Chondrocyte (in vitro differentiated cells): ENCODE results near the gene GRIN2D. TPM values are rescaled to one million over a fixed set of nuclear protein-coding genes. Genes with fewer than 3 reads are reported as not detected.

Experiments
- DNase-seq: peaks from one replicate; pipeline ENCODE4 v3.0.0; 2021; ENCODE audit warnings: mixed read lengths, low spot score
- H3K27ac Mint-ChIP-seq: one replicate; pipeline ENCODE4 v1.8.0; 2021; ENCODE audit warnings: mild to moderate bottlenecking, moderate library complexity, mixed read lengths; ENCODE audit not compliant: unreplicated experiment
- H3K27me3 Mint-ChIP-seq: 2 replicates; pipeline ENCODE4 v1.8.0; 2021; ENCODE audit warnings: low read depth, mixed read lengths
- H3K36me3 Mint-ChIP-seq: 2 replicates; pipeline ENCODE4 v1.8.0; 2021; ENCODE audit warnings: low read depth, mixed read lengths
- H3K4me1 Mint-ChIP-seq: 2 replicates; pipeline ENCODE4 v1.8.0; 2021; ENCODE audit warnings: low read depth, mild to moderate bottlenecking, mixed read lengths
- H3K4me3 Mint-ChIP-seq: one replicate; pipeline ENCODE4 v1.8.0; 2021; ENCODE audit warnings: mild to moderate bottlenecking, moderate library complexity, mixed read lengths; ENCODE audit not compliant: unreplicated experiment
- H3K9me3 Mint-ChIP-seq: 2 replicates; pipeline ENCODE4 v1.8.0; 2021; ENCODE audit warnings: low read depth, mixed read lengths
- CTCF ChIP-seq: fragments of 200-600 bp; sonication (generic); IDR thresholded peaks from 2 replicates; pipeline ENCODE4 v1.5.0; 2021; ENCODE audit warnings: antibody characterized with exemption, mild to moderate bottlenecking, moderate library complexity
- total RNA-seq: library from RNA; stranded (reverse); gene quantifications from 3 replicates; pipeline ENCODE4 v1.2.1, GENCODE V29; 2021

Gene GRIN2D
- total RNA-seq, 1 donor from 2014 or later = 4.9 TPM

DNA sequence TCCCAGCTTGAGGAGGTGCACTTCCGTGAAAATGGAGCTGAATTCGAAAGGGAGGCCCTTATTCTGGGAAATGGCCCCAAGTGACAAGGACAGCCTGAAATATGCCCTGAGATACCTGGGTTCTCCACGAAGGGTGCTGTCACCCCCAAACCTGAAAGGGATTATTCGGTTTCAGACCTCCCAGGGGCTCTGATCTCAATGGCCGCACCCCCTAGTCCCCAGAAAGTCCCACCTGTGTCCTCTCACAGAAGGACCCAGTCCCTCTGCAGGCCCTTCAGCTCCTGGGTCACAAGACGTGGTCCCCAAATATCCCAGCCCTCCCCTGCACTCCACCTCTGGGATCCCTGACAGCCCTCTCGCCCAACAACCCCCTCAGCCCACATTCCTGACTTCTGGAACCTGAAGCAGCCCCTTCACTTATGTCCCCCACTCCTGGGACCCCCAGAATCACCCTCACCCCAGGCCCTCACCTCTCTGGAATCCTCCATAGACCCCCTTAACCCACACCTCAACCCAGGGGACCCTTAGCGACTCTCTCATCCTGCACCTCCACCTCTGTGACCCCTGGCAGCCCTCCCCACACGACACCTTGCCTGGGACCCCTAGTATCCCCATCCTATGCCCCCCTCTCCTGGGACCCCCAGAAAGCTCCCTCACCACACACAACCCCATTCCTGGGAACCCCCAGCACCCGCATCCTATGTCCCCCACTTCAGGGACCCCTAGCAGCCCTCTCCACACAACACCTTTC lies 28.7 kb upstream of the GRIN2D start:
- TF ChIP-seq CTCF = no peak
- Mint-ChIP-seq H3K9me3 (no peaks in the 10 kb centered on the region), H3K36me3 (no peaks in the 10 kb centered on the region), H3K4me1 (peaks cover 8% of the 10 kb centered on the region), H3K4me3 (no peak overlapping the region), H3K27me3 (no peaks in the 10 kb centered on the region), H3K27ac (no peak overlapping the region)
- no peak for DNase-seq

DNA sequence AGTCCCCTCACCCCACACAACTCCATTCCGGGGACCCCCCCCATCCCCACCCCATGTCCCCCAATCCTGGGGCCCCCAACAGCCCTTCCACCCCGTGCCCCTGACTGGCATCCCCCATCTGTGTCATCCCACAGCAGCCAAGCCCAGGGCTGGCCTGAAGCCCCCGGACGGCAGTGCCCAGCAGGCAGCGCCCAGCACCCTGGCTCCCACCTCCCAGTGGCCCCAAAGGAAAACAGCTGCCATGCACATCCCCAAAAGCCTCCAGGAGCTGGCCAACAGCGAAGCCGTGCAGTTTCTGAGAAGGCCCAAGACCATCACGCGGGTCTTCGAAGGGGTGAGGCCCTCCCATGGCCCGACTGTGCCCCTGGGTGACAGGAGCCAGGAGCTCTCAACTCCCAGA lies 27.9 kb upstream of the GRIN2D start:
- H3K27me3 Mint-ChIP-seq = no peaks in the 10 kb centered on the region
- no peak overlapping the region for H3K27ac Mint-ChIP-seq
- no peaks in the 10 kb centered on the region for H3K36me3 Mint-ChIP-seq
- no peak overlapping the region for H3K4me3 Mint-ChIP-seq
- H3K4me1 Mint-ChIP-seq = peaks cover 8% of the 10 kb centered on the region
- TF ChIP-seq CTCF = no peak
- H3K9me3 Mint-ChIP-seq = no peaks in the 10 kb centered on the region
- DNase-seq = no peak

- no peaks in the 10 kb centered on the region for H3K27me3 Mint-ChIP-seq
- no peaks in the 10 kb centered on the region for H3K36me3 Mint-ChIP-seq
- peaks cover 9% of the 10 kb centered on the region for H3K4me1 Mint-ChIP-seq
- TF ChIP-seq CTCF = no peak
- H3K4me3 Mint-ChIP-seq = no peak overlapping the region
- no peak for DNase-seq
- H3K9me3 Mint-ChIP-seq = no peaks in the 10 kb centered on the region
- no peak overlapping the region for H3K27ac Mint-ChIP-seq
These were observed 25.6 kb upstream of the GRIN2D start for GRCh38 chr19:48367855-48368254.

DNA sequence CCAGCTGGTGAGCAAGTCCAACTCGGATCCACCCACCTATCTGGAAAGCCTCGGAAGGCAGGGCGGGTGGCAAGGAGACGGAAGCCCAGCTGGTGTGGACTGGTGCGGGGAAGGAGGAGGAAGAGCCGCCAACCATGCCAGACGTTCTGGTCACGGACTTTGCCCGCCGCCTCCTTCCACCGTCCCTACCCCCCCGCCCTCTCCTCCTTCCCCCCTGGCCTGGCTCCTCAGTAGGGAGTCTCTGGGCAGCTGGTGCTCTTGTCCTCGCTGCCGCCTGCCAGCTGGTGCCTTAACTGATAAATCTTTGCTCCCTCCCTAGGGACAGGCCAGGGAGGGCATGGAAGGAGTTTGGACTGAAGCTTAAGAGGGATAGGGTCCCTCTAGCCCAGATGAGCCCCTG lies 24.5 kb upstream of the GRIN2D start:
- H3K27me3 Mint-ChIP-seq = no peaks in the 10 kb centered on the region
- H3K27ac Mint-ChIP-seq = no peak overlapping the region
- H3K36me3 Mint-ChIP-seq = no peaks in the 10 kb centered on the region
- DNase-seq = no peak
- no peaks in the 10 kb centered on the region for H3K9me3 Mint-ChIP-seq
- H3K4me1 Mint-ChIP-seq = peaks cover 10% of the 10 kb centered on the region
- no peak for TF ChIP-seq CTCF
- no peak overlapping the region for H3K4me3 Mint-ChIP-seq

- Mint-ChIP-seq H3K27me3 (no peaks in the 10 kb centered on the region), H3K27ac (no peak overlapping the region), H3K36me3 (no peaks in the 10 kb centered on the region), H3K4me1 (peaks cover 10% of the 10 kb centered on the region), H3K9me3 (no peaks in the 10 kb centered on the region), H3K4me3 (no peak overlapping the region)
- no peak for DNase-seq
- TF ChIP-seq CTCF = no peak
These were observed 22.5 kb upstream of the GRIN2D start for GRCh38 chr19:48370955-48371354.
